Left renal cortex interstitium (tissue), 4 donors: ENCODE results near the gene CPHXL2. TPM values are rescaled to one million over a fixed set of nuclear protein-coding genes. Genes with fewer than 3 reads are reported as not detected.

ENCODE experiments used
- DNase-seq, 4 donors: peaks; one replicate each; pipeline ENCODE4 v3.0.0-alpha.2; 2013; ENCODE audit warnings: low read depth in 4 of 4, low spot score in 2 of 4, missing footprints in 1 of 4
- polyA plus RNA-seq, 4 donors: library from polyadenylated mRNA; unstranded; fragments of 120-200 nt; gene quantifications; one replicate each; pipeline ENCODE4 v1.2.1, GENCODE V29; 2013; ENCODE audit not compliant: insufficient read length in 4 of 4

CPHXL2 gene
- polyA plus RNA-seq, result under 1 TPM in 1 of 4 donors, not detected in 3; 0.46 TPM

GRCh38 chr16:75676909-75677308, at the start of gene CPHXL2:
TSS of gene CPHXL2 (minus strand) at chr16:75677009. CDS start at chr16:75676999, 10 bp downstream.
- no peak for DNase-seq

DNA sequence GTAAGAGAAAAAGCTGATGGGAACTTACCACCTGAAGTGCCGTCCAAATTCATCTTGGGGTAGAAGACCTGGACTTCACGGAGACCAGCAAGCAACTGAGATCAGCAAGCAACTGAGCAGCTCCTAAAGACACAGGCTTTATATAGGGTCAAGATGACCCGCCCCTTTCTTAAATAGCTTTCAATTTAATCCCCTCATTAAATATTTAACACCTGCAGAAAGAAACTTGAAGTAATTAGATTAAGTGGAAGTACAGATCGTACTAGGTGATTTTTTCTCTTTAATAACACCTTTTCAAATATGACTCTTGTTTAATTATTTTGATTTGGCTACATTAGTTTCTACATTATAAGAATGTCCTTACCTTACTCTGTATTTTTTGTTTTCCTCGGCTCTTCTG, 49.6 kb upstream of the CPHXL2 start, which contains the start of gene CPHXL:
CPHXL (minus strand) TSS at position 101 of the 400 bp plus-strand sequence; CDS start at position 53, 48 bp downstream.
- DNase-seq, result no peak

DNA sequence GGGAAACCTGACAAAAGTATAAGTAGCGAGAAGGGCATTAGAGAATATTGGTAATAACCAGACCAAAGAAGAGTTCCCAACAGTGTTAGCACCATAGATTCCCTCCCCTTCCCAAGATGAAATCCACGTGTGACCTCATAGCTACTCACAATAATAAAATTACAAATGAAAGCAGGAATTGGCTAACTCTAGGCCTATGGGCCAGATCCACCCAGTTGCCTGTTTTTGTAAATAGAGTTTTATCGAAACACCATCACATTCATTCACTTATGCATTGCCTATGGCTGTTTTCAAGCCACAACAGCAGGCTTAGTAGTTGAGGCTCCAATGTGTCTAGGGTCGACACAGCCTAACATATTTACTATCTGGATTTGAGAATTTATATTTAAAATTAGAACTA, 41.6 kb upstream of the CPHXL2 start:
- DNase-seq, result no peak

- no peak for DNase-seq
Measured at GRCh38 chr16:75714661-75715060, 37.9 kb upstream of the CPHXL2 start.

DNA sequence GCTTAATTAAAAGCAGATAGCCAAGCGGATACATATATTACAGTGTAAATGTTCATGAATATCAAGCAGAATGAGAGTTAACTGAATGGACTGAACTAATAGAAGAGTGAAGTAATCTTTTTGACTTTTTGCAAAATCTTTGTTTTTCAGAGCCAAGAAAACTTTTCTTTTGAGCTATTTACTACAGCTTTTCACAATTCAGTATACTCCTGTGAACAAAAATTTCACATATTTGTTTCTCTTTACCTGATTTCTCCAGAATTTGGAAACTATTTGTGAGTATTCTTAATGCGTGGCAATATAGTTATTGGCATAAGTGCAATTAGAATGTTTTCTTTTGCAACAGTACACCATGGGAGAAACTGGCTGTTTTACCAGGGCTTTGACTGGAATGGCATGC, 33.5 kb upstream of the CPHXL2 start:
- no peak for DNase-seq

- DNase-seq, result no peak
Measured at GRCh38 chr16:75703306-75703705, 26.5 kb upstream of the CPHXL2 start.

- no peak for DNase-seq
Measured at GRCh38 chr16:75702242-75702641, 25.4 kb upstream of the CPHXL2 start.

DNA sequence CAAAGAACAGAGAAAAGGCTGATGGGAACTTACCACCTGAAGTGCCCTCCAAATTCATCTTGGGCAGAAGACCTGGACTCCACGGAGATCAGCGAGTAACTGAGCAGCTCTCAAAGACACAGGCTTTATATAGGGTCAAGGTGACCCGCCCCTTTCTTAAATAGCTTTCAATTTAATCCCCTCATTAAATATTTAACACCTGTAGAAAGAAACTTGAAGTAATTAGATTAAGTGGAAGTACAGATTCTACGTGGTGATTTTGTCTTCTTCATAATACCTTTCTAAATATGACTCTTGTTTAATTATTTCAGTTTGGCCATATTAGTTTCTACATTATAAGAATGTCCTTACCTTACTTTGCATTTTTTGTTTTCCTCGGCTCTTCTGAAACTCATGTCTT, 24.6 kb upstream of the CPHXL2 start, which contains the start of gene DUXB:
DUXB (minus strand) TSS at position 101 of the 400 bp plus-strand sequence; CDS start at position 58, 43 bp downstream.
- no peak for DNase-seq

DNA sequence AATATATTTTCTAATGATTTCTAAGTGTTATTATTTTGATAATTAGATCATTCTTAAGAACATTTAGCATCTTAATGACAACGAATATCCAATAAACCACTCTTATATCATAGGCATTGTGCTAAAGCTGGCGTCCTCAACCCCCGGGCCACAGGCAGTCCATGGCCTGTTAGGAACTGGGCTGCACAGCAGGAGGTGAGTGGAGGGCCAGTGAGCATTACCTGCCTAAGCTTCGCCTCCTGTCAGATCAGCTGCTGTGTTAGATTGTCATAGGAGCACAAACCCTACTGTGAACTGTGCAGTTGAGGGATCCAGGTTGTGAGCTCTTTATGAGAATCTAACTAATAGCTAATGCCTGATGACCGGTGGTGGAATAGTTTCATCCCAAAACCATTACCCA, 20.8 kb upstream of the CPHXL2 start:
- no peak for DNase-seq

- DNase-seq, result no peak
Measured at GRCh38 chr16:75695708-75696107, 18.9 kb upstream of the CPHXL2 start.

- no peak for DNase-seq
Measured at GRCh38 chr16:75687361-75687760, 10.6 kb upstream of the CPHXL2 start.

DNA sequence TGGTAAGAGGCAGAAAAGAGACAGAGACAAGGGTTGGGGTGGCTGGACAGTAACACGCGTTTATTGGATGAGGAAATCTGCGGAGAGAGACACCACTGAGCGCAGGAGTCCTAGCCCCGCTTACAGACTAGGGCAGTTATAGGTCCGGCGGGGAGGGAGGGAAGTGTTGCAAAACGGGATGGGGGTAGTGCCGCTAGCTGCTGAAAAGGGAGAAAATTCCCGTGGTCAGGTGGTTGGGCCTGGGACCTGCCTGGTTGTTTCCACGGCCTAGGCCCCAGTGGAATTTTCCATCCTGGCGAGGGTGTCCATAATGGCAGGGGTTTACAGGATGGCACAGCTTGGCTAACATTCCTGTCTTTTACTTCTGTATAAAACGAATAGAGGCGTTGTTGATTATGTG, 5.5 kb upstream of the CPHXL2 start:
- no peak for DNase-seq

DNA sequence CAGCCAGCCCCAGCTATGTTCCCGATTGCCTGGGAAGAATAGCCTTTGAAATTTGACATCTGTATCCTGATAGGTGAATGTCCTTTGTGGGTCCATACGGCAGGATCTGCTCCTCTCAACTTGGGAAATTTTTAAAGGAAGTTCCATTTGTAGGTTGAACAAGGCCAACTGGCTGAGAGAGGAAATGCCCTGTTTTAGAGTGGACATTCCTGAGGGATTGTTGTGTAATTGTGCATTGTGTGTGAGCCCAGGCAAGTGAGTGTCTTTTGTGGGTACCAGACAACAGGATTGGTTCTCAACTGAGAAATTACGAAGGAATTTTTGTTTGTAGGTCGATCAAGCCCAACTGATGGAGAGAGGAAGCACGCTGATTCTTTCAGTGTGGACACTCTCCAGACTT, 2.6 kb upstream of the CPHXL2 start:
- DNase-seq, result no peak

DNA sequence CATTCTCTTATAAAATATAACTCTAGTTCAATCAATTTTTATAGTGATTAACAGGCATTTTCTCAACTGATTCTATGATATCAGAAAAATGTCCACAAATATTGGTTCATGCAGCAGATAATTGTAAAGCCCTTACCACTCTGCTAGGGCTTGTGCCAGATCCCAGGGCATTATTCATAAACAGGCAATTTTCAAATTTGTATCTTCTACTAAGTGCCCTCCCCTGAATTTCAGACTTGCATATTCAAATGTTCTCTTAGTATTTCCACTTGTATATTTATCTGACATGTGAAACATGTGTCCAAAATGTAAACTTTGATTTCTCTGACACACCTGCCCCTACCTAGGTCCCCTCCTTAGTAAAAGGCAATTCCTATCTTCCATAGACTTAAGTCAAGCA, 9.3 kb downstream of the CPHXL2 start:
- no peak for DNase-seq

DNA sequence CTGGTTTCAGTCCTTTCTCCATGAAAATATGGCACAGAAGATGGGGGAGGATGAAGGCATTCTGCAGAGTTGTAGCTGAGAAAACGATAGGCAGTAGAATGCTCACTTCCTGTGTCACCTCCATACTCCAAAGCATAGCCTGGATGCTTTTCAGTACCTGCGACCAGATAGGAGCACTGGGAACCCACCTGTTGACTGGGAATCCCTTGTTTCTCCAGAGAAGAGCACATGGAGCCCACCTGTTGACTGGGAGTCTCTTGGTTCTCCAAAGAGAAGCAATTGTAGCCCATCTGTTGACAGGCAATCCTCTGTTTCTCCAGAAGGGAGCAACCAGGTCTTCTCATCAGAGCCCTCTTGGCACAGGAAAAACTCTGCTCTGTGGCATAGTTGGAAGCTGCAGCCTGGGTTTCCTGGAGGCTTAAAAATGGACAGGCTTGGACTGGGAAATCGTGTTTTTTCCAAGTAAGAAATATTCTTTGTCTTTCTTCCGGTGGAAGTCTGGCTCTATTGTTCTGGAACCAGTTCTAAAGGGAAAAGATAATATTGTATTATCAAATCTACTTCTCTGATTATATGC, 16.0 kb downstream of the CPHXL2 start:
- no peak for DNase-seq

- DNase-seq, result no peak
Measured at GRCh38 chr16:75660321-75660720, 16.5 kb downstream of the CPHXL2 start.

DNA sequence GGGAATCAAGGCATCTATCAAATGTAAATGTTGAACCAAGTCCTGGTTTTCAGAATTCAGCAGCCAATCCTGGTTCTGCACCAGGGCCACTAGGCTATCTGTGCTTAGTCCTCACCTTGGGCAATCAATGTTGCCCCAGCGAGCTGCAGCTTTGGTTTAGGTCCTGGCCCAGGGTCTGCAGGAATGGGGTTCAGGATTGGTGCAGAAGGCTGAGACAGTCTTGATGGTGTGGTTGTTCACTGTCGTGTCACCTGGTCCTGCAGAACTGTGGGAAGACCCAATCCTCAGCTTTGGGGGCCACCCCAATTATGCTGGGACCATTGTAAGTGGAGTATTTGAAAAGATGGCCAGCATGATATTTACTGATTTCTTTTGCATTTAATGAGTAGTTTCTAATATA, 18.6 kb downstream of the CPHXL2 start:
- DNase-seq, result no peak

- DNase-seq, result no peak
Measured at GRCh38 chr16:75653922-75654321, 22.9 kb downstream of the CPHXL2 start.

GRCh38 chr16:75648265-75649076, 28.3 kb downstream of the CPHXL2 start:
- DNase-seq, result peak; percentile 76 to 89 (median 84)

- peak; percentile 63 to 89 (median 80) for DNase-seq
Measured at GRCh38 chr16:75647492-75648264, 29.1 kb downstream of the CPHXL2 start, which contains the start of the genes KARS1 and TERF2IP. TSS of gene KARS1 (minus strand) at chr16:75647665. CDS start at chr16:75647639, 26 bp downstream. TSS of gene TERF2IP (plus strand) at chr16:75647773. CDS start at chr16:75647883, 110 bp downstream.

DNA sequence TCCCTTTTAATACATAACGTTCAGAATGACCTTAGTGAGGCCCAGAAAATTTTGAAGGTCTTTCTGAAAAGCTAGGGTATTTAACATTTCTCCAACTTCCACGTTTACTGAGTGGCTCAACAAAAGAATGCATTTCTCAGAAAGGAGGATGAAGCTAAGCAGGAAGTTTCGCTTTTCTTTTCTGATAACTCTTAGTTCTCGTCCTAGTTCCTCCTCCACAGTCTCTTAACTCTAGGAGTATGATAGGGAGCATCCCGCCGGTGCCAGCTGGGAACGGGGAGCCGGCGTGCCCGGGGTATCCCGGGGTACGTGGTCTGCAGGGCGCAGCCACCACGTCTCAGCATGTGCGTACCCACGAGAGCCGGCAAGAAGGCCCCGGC, 29.7 kb downstream of the CPHXL2 start:
- peak in 1 of 4 donors; percentile 37 for DNase-seq
